Cerebellar cortex (tissue), 1 donor: Measurements from ENCODE around the gene RNPEPL1.
"Not testable (repeated sequence)": the region's sequence is repeated elsewhere in the genome, so short reads cannot be mapped to it uniquely, and the experiment has no call there.

Experiments
- DNase-seq: peaks from one replicate; pipeline ENCODE4 v3.0.0-alpha.2; 2015; ENCODE audit warnings: low spot score

The RNPEPL1 gene

GRCh38 chr2:240539101-240539500 lies 29.2 kb upstream of the RNPEPL1 start:
- not testable (repeated sequence) for DNase-seq

- no peak for DNase-seq
Measured at GRCh38 chr2:240539906-240540305, 28.4 kb upstream of the RNPEPL1 start.

GRCh38 chr2:240551288-240551687 lies 17.0 kb upstream of the RNPEPL1 start:
- DNase-seq, result no peak

- no peak for DNase-seq
Measured at GRCh38 chr2:240551811-240552210, 16.5 kb upstream of the RNPEPL1 start.

- DNase-seq, result no peak
Measured at GRCh38 chr2:240553956-240554480, 14.3 kb upstream of the RNPEPL1 start.

- no peak for DNase-seq
Measured at GRCh38 chr2:240554767-240555493, 13.4 kb upstream of the RNPEPL1 start.

- no peak for DNase-seq
Measured at GRCh38 chr2:240555541-240556250, 12.6 kb upstream of the RNPEPL1 start.

- DNase-seq, result peak; percentile 36
Measured at GRCh38 chr2:240556553-240557100, 11.7 kb upstream of the RNPEPL1 start.

- DNase-seq, result no peak
Measured at GRCh38 chr2:240557101-240557751, 11.1 kb upstream of the RNPEPL1 start.

- DNase-seq, result no peak
Measured at GRCh38 chr2:240557808-240558207, 10.5 kb upstream of the RNPEPL1 start, which contains the start of gene ANKMY1. Gene ANKMY1, minus strand, starts transcription at chr2:240557988. Its CDS starts 653 bp downstream, at chr2:240557335.

GRCh38 chr2:240558236-240558761 lies 10.0 kb upstream of the RNPEPL1 start:
- no peak for DNase-seq

GRCh38 chr2:240559286-240559685 lies 9.0 kb upstream of the RNPEPL1 start:
- DNase-seq, result no peak

GRCh38 chr2:240560084-240560479 lies 8.2 kb upstream of the RNPEPL1 start, which contains the start of gene DUSP28:
Gene DUSP28, plus strand, starts transcription at chr2:240560357. Its CDS starts 328 bp downstream, at chr2:240560685.
- peak; percentile 81 for DNase-seq

- peak; percentile 98 for DNase-seq
Measured at GRCh38 chr2:240560480-240561324, 7.6 kb upstream of the RNPEPL1 start.

- DNase-seq, result no peak
Measured at GRCh38 chr2:240561325-240561971, 6.8 kb upstream of the RNPEPL1 start.

- not testable (repeated sequence) for DNase-seq
Measured at GRCh38 chr2:240563231-240563630, 5.1 kb upstream of the RNPEPL1 start.

- DNase-seq, result no peak
Measured at GRCh38 chr2:240563951-240564560, 4.2 kb upstream of the RNPEPL1 start.

- DNase-seq, result no peak
Measured at GRCh38 chr2:240564561-240565332, 3.5 kb upstream of the RNPEPL1 start.
